ENCODE results near the gene EIF4G3.
"Not testable (repeated sequence)": the region's sequence is repeated elsewhere in the genome, so short reads cannot be mapped to it uniquely, and the experiment has no call there.

The EIF4G3 gene

DNA sequence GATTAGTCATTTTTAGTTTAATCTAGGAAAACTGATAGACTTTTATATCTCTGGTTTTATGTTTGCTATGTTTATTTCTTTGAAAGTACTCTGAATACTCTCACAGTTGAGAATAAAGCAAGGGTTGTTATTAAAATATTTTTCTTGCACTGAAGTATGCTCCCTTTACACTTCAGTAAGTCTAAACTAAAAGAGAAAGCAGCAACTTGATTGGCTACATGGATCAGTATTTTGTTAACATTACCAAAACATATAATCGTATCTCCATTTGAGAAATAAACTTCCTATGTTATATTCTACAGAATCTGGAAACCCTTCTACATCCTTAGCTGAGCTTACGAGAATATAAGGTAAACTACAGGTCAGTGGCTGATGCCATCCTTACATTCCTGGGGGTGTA, 240.1 kb downstream of the EIF4G3 start:
- in situ Hi-C loops (cut with MboI; ENCODE audit: low pct_unique_long_range_greater_than_20kb, low sequenced_read_pairs), result no loop called here
- no peak for DNase-seq

DNA sequence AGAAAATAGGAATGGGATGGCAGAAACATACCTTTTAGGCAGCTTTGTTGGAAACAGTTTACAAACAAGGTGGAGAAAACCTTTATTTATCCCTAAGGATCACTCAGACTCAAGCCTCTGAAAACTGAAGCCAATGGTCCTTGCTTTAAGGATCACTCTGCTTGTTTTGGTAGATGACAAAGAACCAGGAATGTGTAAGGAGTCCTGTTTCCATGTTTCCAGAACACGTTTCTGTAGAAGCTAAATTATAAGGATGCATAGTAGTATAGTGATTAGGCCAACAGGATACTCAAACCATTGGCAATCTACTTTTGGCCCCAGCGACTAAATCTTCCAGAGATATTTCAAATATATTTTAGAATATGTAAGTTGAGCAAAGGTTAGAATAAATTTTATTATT, 240.5 kb downstream of the EIF4G3 start:
- no peak for DNase-seq
- in situ Hi-C loops (cut with MboI; ENCODE audit: low pct_unique_long_range_greater_than_20kb, low sequenced_read_pairs), result no loop called here

DNA sequence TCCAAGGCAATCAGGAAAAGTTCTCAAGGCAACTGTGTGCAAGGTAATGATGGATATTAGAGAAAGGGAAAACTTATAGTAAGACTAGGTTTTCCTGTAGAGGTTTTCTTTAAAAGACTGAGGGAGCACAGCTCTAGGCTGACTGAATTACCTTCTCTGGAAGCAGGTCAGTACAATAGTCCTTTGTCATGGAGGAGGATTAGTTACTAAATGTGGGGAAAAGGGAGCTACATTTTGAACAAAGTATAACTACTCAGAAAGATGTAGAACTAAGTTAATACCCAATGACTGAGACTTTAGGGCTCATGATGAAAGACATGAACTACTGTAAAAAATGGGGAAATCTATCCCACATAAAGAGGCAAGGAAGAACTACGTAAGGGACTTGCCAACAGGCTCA, 241.0 kb downstream of the EIF4G3 start:
- in situ Hi-C loops (cut with MboI; ENCODE audit: low pct_unique_long_range_greater_than_20kb, low sequenced_read_pairs), result no loop called here
- no peak for DNase-seq

DNA sequence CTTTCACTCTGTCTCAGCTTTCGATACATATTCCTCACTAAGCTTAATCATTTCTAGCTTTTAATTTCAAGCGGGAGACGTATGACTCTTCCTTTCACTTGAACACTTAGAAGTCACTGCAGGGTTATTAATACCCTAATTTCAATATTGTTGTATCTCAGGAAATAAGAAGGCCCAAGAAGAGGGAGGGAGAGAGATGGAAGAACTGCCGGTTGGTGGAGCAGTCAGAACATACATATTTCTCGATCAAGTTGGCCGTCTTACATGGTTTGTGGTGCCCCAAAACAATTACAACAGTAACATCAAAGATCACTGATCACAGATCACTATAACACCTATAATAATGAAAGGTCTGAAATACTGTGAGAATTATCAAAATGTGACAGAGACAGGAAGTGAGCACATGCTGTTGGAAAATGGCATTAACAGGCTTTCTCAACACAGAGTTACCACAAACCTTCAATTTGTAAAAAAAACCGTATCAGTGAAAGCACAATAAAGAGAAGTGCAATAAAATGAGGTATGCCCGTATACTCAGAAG, 244.2 kb downstream of the EIF4G3 start:
- in situ Hi-C loops (cut with MboI; ENCODE audit: low pct_unique_long_range_greater_than_20kb, low sequenced_read_pairs), result no loop called here
- DNase-seq, result peak; percentile 19

DNA sequence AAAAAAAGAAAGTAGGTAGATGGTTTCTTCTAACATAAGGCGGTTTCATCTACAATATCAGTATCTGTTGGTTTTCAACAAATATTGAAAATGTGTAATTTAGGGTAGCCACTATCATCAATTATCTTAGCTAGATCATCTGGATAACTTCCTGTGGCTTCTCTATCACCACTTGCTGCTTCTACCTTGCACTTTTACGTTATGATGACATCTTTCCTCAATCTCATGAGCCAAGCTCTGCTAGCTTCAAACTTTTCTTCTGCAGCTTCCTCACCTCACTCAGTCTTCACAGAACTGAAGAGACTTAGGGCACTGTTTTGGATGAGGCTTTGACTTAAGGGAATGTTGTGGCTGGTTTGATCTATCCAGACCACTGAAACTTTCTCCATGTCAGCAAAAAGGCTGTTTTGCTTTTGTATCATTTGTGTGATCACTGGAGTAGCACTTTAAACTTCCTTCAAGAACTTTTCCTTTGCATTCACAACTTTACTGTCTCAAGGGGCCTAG, 244.7 kb downstream of the EIF4G3 start:
- in situ Hi-C loops (cut with MboI; ENCODE audit: low pct_unique_long_range_greater_than_20kb, low sequenced_read_pairs), result no loop called here
- no peak for DNase-seq

DNA sequence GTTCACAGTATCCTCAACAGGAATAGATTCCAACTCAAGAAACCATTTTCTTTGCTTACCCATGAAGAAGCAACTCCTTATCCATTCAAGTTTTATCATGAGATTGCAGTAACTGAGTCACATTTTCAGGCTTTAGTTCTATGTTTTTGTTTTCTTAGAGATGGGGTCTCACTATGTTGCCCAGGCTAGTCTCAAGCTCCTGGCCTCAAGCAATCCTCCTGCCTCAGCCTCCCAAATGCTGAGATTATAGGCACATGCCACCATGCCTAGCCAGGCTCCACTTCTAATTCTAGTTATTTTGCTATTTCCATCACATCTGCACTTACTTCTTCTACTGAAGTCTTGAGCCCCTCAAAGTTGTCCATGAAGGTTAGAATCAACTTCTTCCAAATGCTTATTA, 246.3 kb downstream of the EIF4G3 start:
- in situ Hi-C loops (cut with MboI; ENCODE audit: low pct_unique_long_range_greater_than_20kb, low sequenced_read_pairs), result no loop called here

DNA sequence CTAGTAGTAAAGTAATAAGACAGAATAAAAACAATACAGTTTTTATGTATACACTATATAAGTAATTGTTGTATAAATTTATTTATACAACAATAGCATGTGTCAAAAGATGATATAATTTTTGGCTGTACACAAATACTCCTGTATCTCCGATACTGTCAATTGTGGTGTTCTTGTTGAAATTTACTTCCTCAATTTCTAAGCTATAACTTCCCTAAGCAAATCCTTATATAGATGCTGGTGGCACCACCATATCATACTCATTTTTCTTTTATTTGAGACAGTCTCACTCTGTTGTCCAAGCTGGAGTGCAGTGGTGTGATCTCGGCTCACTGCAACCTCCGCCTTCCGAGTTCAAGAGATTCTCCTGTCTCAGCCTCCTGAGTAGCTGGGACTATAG, 248.6 kb downstream of the EIF4G3 start:
- in situ Hi-C loops (cut with MboI; ENCODE audit: low pct_unique_long_range_greater_than_20kb, low sequenced_read_pairs), result no loop called here
- peak; percentile 43 for DNase-seq

More for the DNA sequence above, 246.3 kb downstream of the EIF4G3 start:
- no peak for DNase-seq

DNA sequence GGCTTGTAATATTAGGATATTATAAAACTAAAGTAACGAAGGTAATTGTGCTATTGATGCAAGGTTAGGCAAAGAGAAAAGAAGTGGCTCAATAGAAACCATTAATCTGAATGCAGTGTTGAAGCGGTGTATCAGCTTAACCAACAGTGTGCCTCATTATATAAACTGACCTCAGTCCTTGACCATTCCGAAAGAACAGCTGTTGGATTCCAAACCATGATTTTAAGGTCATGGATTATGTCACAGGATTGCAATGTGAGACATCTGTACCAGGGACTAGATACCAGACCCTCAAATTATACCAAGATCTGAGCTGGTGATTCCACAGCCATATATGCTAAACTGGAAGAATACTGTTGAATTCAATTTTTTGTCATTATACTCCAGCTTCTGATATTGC, 255.4 kb downstream of the EIF4G3 start:
- DNase-seq, result no peak
- in situ Hi-C loops (cut with MboI; ENCODE audit: low pct_unique_long_range_greater_than_20kb, low sequenced_read_pairs), result no loop called here

DNA sequence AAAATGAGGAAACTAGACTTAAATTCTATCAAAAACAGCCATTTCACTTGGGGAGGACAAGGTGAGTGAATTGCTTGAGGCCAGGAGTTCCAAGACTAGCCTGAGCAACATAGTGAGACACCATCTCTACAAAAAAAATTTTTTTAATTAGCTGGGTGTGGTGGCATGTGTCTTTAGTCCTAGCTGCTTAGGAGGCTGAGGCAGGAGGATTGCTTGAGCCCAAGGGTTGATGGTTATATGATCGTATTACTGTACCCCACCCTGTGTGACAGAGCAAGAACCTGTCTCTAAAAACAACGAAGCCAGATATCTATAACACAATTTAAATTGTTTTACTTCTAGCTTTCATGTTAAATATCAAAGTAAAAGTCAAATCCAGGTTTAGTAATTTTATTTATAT, 263.5 kb downstream of the EIF4G3 start:
- DNase-seq, result no peak
- in situ Hi-C loops (cut with MboI; ENCODE audit: low pct_unique_long_range_greater_than_20kb, low sequenced_read_pairs), result no loop called here

DNA sequence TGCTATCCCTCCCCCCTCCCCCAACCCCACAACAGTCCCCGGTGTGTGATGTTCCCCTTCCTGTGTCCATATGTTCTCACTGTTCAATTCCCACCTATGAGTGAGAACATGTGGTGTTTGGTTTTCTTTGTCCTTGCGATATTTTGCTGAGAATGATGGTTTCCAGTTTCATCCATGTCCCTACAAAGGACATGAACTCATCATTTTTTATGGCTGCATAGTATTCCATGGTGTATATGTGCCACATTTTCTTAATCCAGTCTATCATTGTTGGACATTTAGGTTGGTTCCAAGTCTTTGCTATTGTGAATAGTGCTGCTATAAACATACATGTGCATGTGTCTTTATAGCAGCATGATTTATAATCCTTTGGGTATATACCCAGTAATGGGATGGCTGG, 269.2 kb downstream of the EIF4G3 start:
- in situ Hi-C loops (cut with MboI; ENCODE audit: low pct_unique_long_range_greater_than_20kb, low sequenced_read_pairs); DNase-seq: not testable (repeated sequence)

DNA sequence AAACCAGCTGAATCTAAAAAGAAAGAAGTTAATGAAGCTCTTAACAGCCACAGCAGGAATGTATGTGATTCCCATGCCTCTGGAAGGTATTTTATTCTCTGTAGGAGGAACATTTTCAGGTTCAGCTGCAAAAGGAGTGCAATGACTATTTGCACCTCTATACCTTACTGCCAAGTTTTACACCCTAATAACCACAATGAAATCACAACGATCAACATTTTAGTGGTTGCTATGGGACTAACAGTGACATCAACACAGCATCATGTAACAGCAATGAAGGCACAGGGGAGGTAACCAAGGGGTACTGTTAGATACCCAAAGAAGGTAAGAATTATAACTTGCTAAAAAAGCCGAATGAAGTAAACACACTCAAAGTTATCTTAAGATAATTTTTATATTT, 273.3 kb downstream of the EIF4G3 start:
- in situ Hi-C loops (cut with MboI; ENCODE audit: low pct_unique_long_range_greater_than_20kb, low sequenced_read_pairs), result no loop called here
- no peak for DNase-seq

DNA sequence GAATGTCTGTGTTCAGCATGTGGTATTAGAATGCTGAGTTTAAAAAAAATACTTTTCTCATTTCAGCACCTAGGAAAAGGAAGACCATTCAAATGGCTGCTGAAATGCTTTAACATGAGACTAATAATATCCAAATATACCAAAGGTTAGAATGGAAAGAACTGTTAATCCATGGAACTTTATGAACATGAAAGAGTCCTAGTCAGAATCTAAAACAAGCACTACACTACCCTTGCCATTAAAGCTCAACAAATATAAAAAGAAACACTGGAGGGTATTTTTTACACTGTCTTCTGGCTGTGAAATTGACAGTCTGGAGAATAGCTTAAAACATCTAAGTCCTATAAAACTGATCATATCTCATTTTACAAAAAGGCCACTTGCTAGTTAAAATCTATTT, 276.6 kb downstream of the EIF4G3 start:
- in situ Hi-C loops (cut with MboI; ENCODE audit: low pct_unique_long_range_greater_than_20kb, low sequenced_read_pairs), result no loop called here
- no peak for DNase-seq

DNA sequence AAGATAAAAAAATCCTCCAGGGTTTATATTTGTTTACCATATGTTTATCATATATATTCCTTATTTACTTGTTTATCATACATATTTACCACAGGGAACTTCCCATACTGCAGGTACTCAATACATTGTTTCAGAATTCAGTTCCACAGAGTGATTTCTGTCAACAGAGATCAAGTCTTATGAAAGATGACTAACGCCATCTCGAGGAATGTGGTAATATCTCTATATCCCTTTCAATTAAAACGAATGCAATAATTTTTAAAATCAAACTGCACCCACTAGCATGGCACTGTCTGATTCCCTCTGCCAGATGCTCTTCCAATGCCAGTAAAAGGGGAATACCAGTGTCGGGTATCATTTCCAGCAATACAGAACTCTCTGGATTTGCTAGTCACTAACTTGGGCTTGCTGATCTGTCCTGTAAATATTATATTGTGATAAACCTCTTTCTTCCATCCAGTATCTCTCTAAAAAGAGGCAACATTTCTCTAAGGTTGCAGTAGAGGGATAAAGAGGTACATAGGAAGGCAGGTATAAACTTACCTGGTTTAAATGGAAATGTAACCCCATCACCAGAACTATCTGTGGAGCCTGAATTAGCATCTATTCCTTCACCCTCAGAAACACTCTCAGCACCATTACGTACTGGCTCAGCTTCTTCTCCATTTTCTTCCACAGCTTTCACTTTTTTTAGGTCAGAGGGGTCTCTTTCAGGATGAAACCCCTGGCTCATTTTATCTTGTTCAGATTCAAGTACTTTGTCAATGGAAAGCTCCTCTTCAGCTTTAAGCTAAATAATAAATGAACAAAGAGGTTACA, 277.3 kb downstream of the EIF4G3 start:
- in situ Hi-C loops (cut with MboI; ENCODE audit: low pct_unique_long_range_greater_than_20kb, low sequenced_read_pairs), result no loop called here
- no peak for DNase-seq

DNA sequence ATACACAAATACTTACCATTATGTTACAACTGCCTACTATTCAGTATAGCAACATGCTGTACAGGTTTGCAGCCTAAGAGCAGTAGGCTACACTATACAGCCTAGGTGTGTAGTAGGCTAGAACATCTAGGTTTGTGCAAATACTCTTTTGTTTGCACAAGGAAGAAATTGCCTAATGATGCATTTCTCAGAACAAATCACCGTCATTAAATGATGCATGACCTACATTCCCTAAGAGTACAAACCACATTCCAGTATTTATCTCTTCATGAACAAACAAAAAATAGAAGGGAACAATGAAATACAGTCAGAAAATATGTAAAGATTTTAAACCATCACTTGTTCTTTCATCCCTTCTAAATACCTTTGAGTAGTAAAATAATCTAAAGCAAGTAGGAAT, 279.9 kb downstream of the EIF4G3 start:
- DNase-seq, result no peak
- in situ Hi-C loops (cut with MboI; ENCODE audit: low pct_unique_long_range_greater_than_20kb, low sequenced_read_pairs), result no loop called here

DNA sequence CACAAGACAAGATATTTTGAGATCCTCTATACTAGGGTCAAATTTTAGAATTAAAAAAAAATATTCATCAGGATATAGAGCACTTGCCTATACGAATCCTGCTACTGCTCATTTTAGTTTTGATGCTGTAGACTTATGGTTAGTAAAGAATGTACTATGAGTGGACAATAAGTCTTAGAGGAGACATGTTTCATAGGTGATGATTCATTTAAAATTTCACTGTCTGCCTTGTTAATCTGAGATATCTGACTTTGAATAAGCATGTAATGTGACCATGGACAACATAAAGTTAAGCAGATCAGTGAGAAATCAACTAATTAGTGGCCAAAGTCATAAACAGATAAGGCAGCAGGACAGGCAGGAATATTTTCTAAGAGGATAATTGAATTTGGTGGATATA, 282.8 kb downstream of the EIF4G3 start:
- in situ Hi-C loops (cut with MboI; ENCODE audit: low pct_unique_long_range_greater_than_20kb, low sequenced_read_pairs), result no loop called here
- DNase-seq, result no peak

DNA sequence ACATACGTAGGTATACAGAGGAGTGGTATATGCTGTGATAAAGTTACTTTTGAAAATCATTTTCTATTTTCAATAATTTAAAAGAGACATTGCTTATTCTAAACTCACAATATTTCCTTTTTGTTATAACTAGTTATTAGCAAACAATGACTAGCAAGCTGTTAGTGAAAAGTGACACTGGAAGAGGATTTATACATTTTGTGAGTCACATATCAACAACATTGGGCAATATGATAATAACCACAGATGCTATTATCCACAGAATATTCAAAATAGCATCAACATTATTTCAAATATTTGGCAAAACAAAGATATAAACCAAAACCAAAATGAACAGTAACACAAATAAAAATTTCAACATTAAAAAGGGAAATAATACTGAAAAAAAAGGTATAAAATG, 285.6 kb downstream of the EIF4G3 start:
- in situ Hi-C loops (cut with MboI; ENCODE audit: low pct_unique_long_range_greater_than_20kb, low sequenced_read_pairs), result no loop called here
- no peak for DNase-seq

DNA sequence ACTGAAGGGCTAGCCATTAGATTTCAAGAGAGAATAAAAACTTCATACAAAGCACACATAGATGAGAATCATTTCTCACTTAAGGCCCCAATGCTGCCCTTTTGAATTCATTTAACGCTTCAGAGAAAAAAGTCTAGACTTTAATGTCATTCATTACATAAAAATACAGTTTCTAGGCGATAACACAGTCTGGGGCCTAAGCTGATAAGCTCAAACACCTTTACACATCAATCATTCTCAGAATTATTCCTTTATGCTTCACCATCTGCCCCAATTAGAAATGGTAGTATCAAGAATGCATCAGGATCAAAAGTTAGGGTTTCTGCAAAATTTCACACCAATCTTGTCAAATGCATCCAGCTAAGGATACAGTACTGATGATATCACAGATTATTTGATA, 289.5 kb downstream of the EIF4G3 start:
- no peak for DNase-seq
- in situ Hi-C loops (cut with MboI; ENCODE audit: low pct_unique_long_range_greater_than_20kb, low sequenced_read_pairs), result no loop called here

DNA sequence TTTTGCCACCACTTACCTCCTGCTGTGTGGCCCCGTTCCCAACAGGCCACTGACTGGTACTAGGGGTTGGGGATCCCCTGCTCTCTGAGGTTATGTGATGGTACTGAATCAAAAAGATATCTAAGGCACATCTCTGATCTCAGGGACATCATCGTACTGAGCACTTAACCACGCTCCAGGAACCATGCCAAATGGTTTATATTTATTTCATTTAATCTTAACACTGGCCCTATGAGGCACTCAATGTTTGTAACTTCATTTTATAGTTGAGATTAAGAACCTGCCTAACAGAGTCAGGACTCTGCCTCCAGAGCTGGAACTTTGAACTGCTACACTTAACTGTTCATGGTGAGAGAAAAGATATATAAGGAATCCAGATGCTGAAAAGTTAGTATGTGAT, 291.6 kb downstream of the EIF4G3 start:
- no peak for DNase-seq
- in situ Hi-C loops (cut with MboI; ENCODE audit: low pct_unique_long_range_greater_than_20kb, low sequenced_read_pairs), result no loop called here

DNA sequence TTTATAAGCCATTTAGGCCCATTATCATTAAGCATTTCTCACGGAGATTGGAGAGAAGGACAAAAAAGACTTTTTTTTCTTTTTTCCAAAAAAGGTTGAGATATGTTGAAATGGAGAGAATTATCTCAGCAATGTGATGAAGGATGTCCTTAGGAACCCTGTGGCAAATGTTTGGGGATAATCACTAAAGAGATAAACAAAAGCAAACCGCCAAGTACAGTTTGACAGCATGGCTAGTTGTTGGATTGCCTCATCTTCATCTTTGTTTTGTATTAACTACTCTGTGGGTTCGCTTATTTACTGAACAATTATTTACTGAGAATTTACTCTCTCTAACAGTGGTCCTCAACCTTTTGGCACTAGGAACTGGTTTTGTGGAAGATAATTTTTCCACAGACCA, 292.2 kb downstream of the EIF4G3 start:
- in situ Hi-C loops (cut with MboI; ENCODE audit: low pct_unique_long_range_greater_than_20kb, low sequenced_read_pairs), result no loop called here

DNA sequence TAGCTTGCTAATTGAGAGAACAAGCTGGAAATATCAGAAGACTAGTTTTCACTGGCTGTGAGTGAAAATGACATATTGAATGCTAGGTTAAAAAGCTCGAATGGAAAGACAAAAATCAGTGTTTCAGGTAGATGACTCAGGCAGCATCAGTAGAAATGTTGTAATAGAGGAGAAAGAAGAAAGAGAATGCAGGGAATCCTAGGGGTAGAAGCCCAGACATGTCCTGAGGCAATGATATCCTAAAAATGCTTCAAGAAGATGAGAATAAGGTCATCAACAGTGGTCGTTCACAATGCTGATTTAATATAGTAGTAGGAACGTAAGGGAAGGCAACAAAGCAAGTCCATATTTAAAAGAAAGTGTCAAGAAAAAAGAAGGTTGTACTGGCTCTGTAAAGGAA, 292.9 kb downstream of the EIF4G3 start:
- no peak for DNase-seq
- in situ Hi-C loops (cut with MboI; ENCODE audit: low pct_unique_long_range_greater_than_20kb, low sequenced_read_pairs), result no loop called here

More for the DNA sequence above, 292.2 kb downstream of the EIF4G3 start:
- DNase-seq, result no peak

DNA sequence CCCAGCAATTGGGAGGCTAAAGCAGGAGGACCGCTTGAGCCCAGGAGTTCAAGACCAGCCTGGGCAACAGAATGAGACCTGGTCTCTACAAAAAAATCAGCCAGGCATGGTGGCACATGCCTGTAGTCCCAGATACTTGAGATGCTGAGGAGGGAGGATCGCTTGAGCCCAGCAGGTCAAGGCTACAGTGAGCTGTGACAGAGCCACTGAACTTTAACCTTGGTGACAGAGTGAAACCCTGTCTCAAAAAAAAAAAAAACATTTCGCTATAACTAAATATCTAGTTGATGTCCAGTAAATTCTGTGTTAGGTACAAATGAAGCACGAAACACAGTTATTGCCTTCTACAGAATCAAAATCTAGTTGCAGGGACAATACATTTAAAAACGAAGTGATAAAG, 293.9 kb downstream of the EIF4G3 start:
- in situ Hi-C loops (cut with MboI; ENCODE audit: low pct_unique_long_range_greater_than_20kb, low sequenced_read_pairs), result no loop called here
- DNase-seq, result no peak

Data from KBM-7 (cell line).